Nephron (organoid): ENCODE results near the gene PPT2.
"Not testable (repeated sequence)": the region's sequence is repeated elsewhere in the genome, so short reads cannot be mapped to it uniquely, and the experiment has no call there.

Experiments used
- H3K27ac Mint-ChIP-seq, 3 experiments: 2 replicates each; pipeline ENCODE4 v1.8.0; 2020; ENCODE audit warnings: mixed read lengths in 3 of 3, mild to moderate bottlenecking in 2 of 3, moderate library complexity in 1 of 3
- H3K27me3 Mint-ChIP-seq: 2 replicates; pipeline ENCODE4 v1.8.0; 2021; ENCODE audit warnings: low read depth, mild to moderate bottlenecking, moderate library complexity, mixed read lengths
- H3K36me3 Mint-ChIP-seq: 2 replicates; pipeline ENCODE4 v1.8.0; 2020; ENCODE audit warnings: low read depth, mixed read lengths
- H3K4me1 Mint-ChIP-seq: 2 replicates; pipeline ENCODE4 v1.8.0; 2020; ENCODE audit warnings: mixed read lengths
- H3K4me3 Mint-ChIP-seq, 3 experiments: 2 replicates each; pipeline ENCODE4 v1.8.0; 2020; ENCODE audit warnings: mild to moderate bottlenecking in 3 of 3, mixed read lengths in 3 of 3, moderate library complexity in 2 of 3
- H3K9me3 Mint-ChIP-seq: 2 replicates; pipeline ENCODE4 v1.8.0; 2020; ENCODE audit warnings: mixed read lengths
- CTCF ChIP-seq, 3 experiments: fragments of 200-600 bp; sonication (generic); IDR thresholded peaks; one replicate each; pipeline ENCODE4 v1.5.0; 2021; ENCODE audit warnings: antibody characterized with exemption in 3 of 3; ENCODE audit not compliant: unreplicated experiment in 3 of 3

PPT2 gene

GRCh38 chr6:32133786-32134185, 20.2 kb upstream of the PPT2 start:
- TF ChIP-seq CTCF (IDR thresholded peaks at IDR 0.05; ENCODE audit: unreplicated experiment in 3 of 3), result no peak
- Mint-ChIP-seq H3K36me3 (no peaks in the 10 kb centered on the region), H3K27me3 (peaks cover 4% of the 10 kb centered on the region), H3K9me3 (no peaks in the 10 kb centered on the region), H3K4me3 (no peak overlapping the region), H3K27ac (no peak overlapping the region), H3K4me1 (peaks cover 12% of the 10 kb centered on the region)

GRCh38 chr6:32137454-32137853, 16.5 kb upstream of the PPT2 start:
- no peaks in the 10 kb centered on the region for H3K9me3 Mint-ChIP-seq
- H3K4me1 Mint-ChIP-seq, result peaks cover 4% of the 10 kb centered on the region
- H3K27ac Mint-ChIP-seq, result no peak overlapping the region
- TF ChIP-seq CTCF (IDR thresholded peaks at IDR 0.05; ENCODE audit: unreplicated experiment in 3 of 3), result no peak
- H3K27me3 Mint-ChIP-seq, result peaks cover 8% of the 10 kb centered on the region
- no peak overlapping the region for H3K4me3 Mint-ChIP-seq
- H3K36me3 Mint-ChIP-seq, result no peaks in the 10 kb centered on the region

GRCh38 chr6:32139590-32139989, 14.4 kb upstream of the PPT2 start:
- Mint-ChIP-seq H3K36me3 (no peaks in the 10 kb centered on the region), H3K4me1 (peaks cover 4% of the 10 kb centered on the region), H3K9me3 (no peaks in the 10 kb centered on the region), H3K4me3 (no peak overlapping the region), H3K27me3 (peaks cover 8% of the 10 kb centered on the region), H3K27ac (peak overlapping the region in 1 of 3 experiments; percentile 23)
- no peak for TF ChIP-seq CTCF (IDR thresholded peaks at IDR 0.05; ENCODE audit: unreplicated experiment in 3 of 3)

- Mint-ChIP-seq H3K4me3 (no peak overlapping the region), H3K27ac (peak overlapping the region in 2 of 3 experiments; percentile 28 to 48), H3K27me3 (peaks cover 8% of the 10 kb centered on the region), H3K4me1 (peaks cover 4% of the 10 kb centered on the region), H3K36me3 (no peaks in the 10 kb centered on the region), H3K9me3 (no peaks in the 10 kb centered on the region)
- TF ChIP-seq CTCF (IDR thresholded peaks at IDR 0.05; ENCODE audit: unreplicated experiment in 3 of 3), result no peak
Observed at GRCh38 chr6:32140420-32141046, 13.4 kb upstream of the PPT2 start.

- not testable (repeated sequence) for H3K9me3 Mint-ChIP-seq, H3K27ac Mint-ChIP-seq, H3K27me3 Mint-ChIP-seq, H3K36me3 Mint-ChIP-seq, H3K4me3 Mint-ChIP-seq
- peaks cover 11% of the 10 kb centered on the region for H3K4me1 Mint-ChIP-seq
Observed at GRCh38 chr6:32144238-32144637, 9.7 kb upstream of the PPT2 start.

GRCh38 chr6:32146287-32146686, 7.7 kb upstream of the PPT2 start:
- TF ChIP-seq CTCF (IDR thresholded peaks at IDR 0.05; ENCODE audit: unreplicated experiment in 3 of 3), result no peak
- H3K4me3 Mint-ChIP-seq, result peak overlapping the region in 2 of 3 experiments; percentile 0 to 38
- H3K4me1 Mint-ChIP-seq, result peaks cover 19% of the 10 kb centered on the region
- H3K27ac Mint-ChIP-seq, result peak overlapping the region in 2 of 3 experiments; percentile 11 to 38
- H3K36me3 Mint-ChIP-seq, result peaks cover 6% of the 10 kb centered on the region
- H3K9me3 Mint-ChIP-seq, result no peaks in the 10 kb centered on the region
- peaks cover 11% of the 10 kb centered on the region for H3K27me3 Mint-ChIP-seq
